Right atrium auricular region (tissue), 2 donors: ENCODE data around the gene NCAPH2. TPM values are rescaled to one million over a fixed set of nuclear protein-coding genes. Genes with fewer than 3 reads are reported as not detected.

ENCODE experiments used
- DNase-seq: peaks from one replicate; pipeline ENCODE4 v3.0.0-alpha.2; 2019; ENCODE audit warnings: low spot score
- H3K27ac ChIP-seq, 2 donors: fragments of 200-600 bp; sonication (generic); 1 replicate in 1 of 2; 2 replicates in 1 of 2; pipeline ENCODE4 v1.5.1; 2016 to 2019
- H3K27me3 ChIP-seq, 2 donors: fragments of 200-600 bp; sonication (generic); one replicate each; pipeline versions ENCODE4 v1.5.1 to v1.6.0; 2017 to 2019
- H3K36me3 ChIP-seq: fragments of 200-600 bp; sonication (generic); one replicate; pipeline ENCODE4 v1.5.1; 2016
- H3K4me1 ChIP-seq, 2 donors: fragments of 200-600 bp; sonication (generic); one replicate each; pipeline versions ENCODE4 v1.5.1 to v1.6.0; 2017 to 2019
- H3K4me3 ChIP-seq, 2 donors: fragments of 200-600 bp; sonication (generic); 1 replicate in 1 of 2; 2 replicates in 1 of 2; pipeline ENCODE4 v1.5.1; 2017 to 2019; ENCODE audit warnings: mild to moderate bottlenecking in 1 of 2, moderate library complexity in 1 of 2
- H3K9me3 ChIP-seq, 2 donors: fragments of 200-600 bp; sonication (generic); one replicate each; pipeline ENCODE4 v1.5.1; 2019
- total RNA-seq, 2 donors: library from RNA; depleted of rRNA; stranded (reverse); fragments of >200 nt; gene quantifications; one replicate each; pipeline ENCODE4 v1.1.0, GENCODE V29; 2016
- TF ChIP-seq, protein P1 (sequence below), 2 donors: fragments of 200-600 bp; sonication (generic); IDR thresholded peaks; one replicate each; pipeline ENCODE4 v1.5.1; 2019; ENCODE audit warnings: antibody characterized with exemption in 2 of 2

Gene NCAPH2
- total RNA-seq, 2 donors from 2014 or later, result 19.5 to 33.4 TPM

DNA sequence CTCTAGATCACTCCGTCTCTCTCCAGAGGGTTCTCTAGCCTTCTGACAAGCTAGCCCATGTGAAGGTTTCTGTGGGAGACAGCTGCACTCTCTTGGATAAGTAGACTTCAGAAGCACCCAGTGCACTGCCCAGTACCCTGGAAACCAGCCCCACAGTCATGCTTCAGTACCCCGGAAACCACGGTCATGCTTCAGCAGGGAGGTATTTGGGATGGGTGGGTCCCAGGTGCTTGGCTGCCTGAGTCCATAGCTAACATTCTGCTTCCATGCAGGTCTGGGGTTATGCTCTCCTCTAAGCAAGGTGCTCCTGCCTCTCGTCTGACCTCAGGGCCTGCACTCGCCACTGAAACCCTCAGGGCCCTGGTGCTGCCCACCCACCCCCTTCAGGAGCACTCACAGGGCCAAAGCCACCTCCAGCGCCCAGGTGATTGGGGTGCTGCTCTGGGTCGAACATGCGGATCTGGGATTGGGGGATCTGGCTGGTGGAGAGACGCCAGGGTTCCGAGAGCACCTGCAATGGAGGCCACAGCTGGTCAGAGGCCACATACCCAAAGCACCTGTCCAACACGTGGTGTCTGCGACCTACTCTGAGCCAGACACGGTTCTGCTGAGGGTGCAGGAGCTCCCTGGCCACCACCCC is 62.0 kb downstream of the NCAPH2 start:
- H3K36me3 ChIP-seq, result peaks cover 72% of the 10 kb centered on the region
- no peak for DNase-seq

DNA sequence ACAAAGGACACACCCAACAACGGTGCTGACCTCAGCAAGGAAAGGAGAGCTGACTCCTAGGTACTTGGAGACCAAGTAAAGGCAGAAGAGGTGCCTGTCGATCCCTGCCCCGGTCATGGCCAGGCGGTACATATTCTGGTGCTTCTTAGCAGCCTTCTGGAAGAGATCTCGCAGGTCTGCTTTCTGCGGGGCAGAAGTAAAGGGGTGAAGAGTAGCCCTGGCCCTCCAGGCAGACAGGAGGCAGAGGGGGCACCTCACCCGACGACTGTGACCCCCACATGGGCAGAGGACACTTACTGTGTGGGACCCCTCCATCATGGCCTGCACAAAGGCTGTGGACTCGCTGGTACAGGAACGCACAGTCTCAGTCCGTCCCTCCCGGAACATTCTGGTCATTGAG is 62.8 kb downstream of the NCAPH2 start:
- Histone ChIP-seq H3K4me3 (no peak overlapping the region), H3K36me3 (peaks cover 81% of the 10 kb centered on the region), H3K27me3 (no peaks in the 10 kb centered on the region), H3K27ac (no peak overlapping the region), H3K4me1 (peaks cover 0 to 2% of the 10 kb centered on the region in 2 donors), H3K9me3 (no peaks in the 10 kb centered on the region)
- DNase-seq, result no peak
- TF ChIP-seq, protein P1, sequence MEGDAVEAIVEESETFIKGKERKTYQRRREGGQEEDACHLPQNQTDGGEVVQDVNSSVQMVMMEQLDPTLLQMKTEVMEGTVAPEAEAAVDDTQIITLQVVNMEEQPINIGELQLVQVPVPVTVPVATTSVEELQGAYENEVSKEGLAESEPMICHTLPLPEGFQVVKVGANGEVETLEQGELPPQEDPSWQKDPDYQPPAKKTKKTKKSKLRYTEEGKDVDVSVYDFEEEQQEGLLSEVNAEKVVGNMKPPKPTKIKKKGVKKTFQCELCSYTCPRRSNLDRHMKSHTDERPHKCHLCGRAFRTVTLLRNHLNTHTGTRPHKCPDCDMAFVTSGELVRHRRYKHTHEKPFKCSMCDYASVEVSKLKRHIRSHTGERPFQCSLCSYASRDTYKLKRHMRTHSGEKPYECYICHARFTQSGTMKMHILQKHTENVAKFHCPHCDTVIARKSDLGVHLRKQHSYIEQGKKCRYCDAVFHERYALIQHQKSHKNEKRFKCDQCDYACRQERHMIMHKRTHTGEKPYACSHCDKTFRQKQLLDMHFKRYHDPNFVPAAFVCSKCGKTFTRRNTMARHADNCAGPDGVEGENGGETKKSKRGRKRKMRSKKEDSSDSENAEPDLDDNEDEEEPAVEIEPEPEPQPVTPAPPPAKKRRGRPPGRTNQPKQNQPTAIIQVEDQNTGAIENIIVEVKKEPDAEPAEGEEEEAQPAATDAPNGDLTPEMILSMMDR (IDR thresholded peaks at IDR 0.05), result no peak

More for the DNA sequence above, 62.0 kb downstream of the NCAPH2 start:
- no peaks in the 10 kb centered on the region for H3K27me3 ChIP-seq
- H3K9me3 ChIP-seq, result no peaks in the 10 kb centered on the region
- H3K4me1 ChIP-seq, result no peaks in the 10 kb centered on the region
- no peak overlapping the region for H3K4me3 ChIP-seq
- TF ChIP-seq, protein P1 (IDR thresholded peaks at IDR 0.05), result no peak
- no peak overlapping the region for H3K27ac ChIP-seq

DNA sequence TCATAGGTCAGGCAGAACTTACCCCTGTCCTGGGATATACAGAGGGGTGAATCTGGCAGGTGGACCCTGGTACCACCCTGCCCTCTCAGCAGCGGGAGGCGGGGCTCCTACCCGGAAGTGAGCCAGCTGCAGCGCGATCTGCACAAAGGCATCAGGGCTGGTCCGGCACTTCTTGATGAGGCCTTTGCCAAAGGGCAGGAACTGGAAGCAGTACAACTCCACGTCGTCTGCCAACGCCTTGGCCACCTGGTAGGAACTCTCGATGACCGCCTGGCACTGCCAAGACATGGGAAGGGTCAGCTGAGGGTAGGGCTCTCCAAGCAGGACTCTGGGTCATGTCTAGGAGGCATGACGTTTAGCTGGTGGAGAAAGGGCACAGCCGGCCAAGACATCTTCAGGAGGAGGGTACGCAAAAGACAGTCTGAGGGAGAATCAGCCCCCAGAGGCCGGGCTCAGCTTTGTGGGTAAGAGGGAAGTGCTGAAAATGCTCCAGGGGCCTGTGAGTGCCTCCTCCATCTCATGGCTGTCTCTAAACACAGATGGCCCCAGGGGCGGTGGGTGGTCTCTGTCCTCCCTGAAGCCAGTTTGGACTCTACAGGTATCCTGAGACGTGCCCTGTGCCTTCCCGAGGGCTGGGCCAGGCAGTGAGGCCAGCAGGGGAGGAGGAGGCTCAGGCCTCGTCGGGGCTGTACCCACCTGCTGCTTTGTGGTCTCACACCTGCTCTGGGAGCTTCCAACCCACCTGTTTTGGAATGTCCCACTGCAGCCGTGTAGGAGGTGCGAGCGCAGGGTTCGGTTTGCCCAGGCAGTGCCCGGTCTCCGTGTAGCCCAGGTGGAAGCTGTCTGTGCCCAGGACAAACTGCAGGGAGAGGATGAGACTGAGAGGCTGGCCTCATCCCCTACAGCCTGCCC is 63.5 kb downstream of the NCAPH2 start:
- Histone ChIP-seq H3K4me3 (no peak overlapping the region), H3K9me3 (no peaks in the 10 kb centered on the region), H3K27me3 (no peaks in the 10 kb centered on the region), H3K27ac (no peak overlapping the region), H3K36me3 (peaks cover 87% of the 10 kb centered on the region), H3K4me1 (peaks cover 0 to 9% of the 10 kb centered on the region in 2 donors)
- TF ChIP-seq, protein P1 (IDR thresholded peaks at IDR 0.05), result no peak
- DNase-seq, result no peak

DNA sequence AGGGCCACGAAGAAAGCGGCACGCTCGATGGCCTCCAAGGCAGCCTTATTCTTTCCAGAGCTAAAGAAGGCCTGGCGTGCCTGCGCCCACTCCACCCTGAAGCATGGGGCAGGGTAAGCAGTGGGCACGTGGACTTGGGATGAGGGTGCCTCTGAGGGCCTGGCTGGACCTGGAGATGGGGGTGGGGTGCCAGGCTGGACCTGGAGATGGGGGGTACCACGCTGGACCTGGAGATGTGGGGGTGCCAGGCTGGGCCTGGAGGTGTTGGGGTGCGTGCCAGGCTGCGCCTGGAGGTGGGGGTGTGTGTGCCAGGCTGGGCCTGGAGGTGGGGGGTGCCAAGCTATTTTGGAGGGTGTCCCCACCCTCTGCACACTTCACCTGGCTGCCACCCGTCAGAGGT is 64.9 kb downstream of the NCAPH2 start:
- Histone ChIP-seq H3K27ac (no peak overlapping the region), H3K9me3 (no peaks in the 10 kb centered on the region), H3K27me3 (no peaks in the 10 kb centered on the region), H3K36me3 (peaks cover 80% of the 10 kb centered on the region), H3K4me3 (no peak overlapping the region), H3K4me1 (peaks cover 0 to 14% of the 10 kb centered on the region in 2 donors)
- no peak for DNase-seq
- TF ChIP-seq, protein P1 (IDR thresholded peaks at IDR 0.05), result no peak

DNA sequence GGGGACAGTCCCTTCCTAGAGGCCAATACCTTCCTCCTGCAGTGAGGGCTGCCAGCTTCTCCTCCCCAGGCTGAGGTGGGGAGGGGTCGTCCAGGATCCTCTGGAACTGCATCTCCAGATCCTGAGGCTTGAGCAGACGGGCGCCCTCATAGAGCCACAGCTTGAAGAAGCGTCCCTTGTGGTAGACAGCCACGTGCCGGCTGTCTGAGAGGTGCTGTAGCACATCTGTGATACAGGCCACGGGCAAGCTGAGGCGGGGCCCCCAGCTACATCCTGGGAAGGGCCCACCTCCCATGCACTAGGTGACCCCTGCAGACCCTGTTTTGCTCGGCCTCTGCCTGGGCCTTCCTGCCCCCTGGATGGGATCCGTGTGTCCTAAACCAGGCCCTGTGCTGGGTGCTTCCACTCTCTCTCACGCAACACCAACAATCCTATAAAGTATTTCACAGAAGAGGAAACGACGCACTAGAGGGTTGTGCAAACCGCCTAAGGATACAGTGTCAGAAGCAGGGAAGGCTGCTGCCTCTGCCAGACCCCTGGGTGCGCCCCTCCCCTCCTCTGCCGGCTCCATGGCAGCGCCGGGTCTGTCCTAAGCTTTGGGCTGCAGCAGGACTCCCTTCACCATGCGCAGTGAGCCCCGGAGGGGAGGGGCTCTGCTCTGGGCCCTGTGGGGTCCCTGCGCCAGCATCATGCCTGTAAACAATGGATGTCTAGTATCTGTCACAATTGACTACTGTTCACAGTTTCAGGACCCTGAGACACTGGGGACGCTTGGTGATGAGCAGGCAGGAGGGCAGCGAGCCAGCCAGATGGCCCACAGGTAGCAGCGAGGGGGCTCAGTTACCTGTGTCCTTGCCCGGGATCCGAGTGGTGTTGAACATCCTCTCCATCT is 65.7 kb downstream of the NCAPH2 start:
- Histone ChIP-seq H3K27ac (no peak overlapping the region), H3K27me3 (no peaks in the 10 kb centered on the region), H3K36me3 (peaks cover 72% of the 10 kb centered on the region), H3K4me3 (no peak overlapping the region), H3K4me1 (peaks cover 0 to 22% of the 10 kb centered on the region in 2 donors), H3K9me3 (no peaks in the 10 kb centered on the region)
- TF ChIP-seq, protein P1 (IDR thresholded peaks at IDR 0.05), result no peak
- DNase-seq, result no peak
